Measurements from ENCODE around the gene TMEM61.
"Not testable (repeated sequence)": the region's sequence is repeated elsewhere in the genome, so short reads cannot be mapped to it uniquely, and the experiment has no call there.

TMEM61 gene

DNA sequence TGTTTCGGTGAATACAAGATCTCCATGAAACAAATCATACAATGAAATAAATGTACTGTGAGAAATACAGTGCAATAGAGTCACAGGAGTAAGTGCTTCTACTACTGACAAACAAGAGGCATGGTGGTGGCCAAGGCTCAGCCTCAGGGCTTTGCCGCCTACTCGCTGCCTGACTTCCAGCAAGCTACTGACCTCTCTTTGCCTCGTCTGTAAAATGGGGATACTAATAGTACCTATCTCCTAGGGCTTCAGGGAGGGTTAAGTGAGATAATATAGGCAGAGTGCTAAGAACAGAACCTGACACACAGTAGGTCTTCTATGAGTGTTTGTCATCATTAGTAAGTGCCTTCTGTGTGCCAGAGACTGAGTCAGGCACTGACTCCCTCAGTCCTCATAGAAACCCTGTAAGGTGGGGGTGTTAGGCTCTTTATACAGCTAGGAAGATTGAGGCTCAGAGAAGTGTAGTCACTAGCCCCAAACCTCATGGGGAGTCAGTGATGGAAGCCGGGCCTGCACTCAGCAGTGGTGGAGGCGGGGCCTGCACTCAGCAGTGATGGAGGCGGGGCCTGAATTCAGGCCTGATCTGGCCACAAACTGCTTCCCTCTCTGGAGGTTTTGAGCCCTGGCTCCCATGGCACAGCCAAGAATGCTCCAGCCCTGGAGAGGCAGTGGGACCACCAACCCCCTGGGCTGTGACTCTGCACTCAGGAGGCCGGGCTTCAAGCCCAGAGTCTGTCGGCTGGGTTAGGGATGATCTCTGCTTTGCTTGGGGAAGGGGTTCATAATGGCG, 25.1 kb downstream of the TMEM61 start:
- no peak for FAIRE-seq

DNA sequence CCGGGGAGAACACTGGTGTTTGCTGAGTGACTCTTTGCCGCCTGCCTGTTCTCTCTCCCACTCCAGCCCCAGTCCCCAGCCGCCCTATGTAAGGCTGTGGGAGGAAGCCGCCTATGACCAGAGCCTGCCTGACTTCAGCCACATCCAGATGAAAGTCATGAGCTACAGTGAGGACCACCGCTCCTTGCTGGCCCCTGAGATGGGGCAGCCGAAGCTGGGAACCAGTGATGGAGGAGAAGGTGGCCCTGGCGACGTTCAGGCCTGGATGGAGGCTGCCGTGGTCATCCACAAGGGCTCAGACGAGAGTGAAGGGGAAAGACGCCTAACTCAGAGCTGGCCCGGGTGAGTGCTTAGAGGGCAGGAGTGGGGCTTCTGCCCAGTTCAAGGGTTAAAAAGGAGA, 26.5 kb downstream of the TMEM61 start:
- FAIRE-seq = no peak

DNA sequence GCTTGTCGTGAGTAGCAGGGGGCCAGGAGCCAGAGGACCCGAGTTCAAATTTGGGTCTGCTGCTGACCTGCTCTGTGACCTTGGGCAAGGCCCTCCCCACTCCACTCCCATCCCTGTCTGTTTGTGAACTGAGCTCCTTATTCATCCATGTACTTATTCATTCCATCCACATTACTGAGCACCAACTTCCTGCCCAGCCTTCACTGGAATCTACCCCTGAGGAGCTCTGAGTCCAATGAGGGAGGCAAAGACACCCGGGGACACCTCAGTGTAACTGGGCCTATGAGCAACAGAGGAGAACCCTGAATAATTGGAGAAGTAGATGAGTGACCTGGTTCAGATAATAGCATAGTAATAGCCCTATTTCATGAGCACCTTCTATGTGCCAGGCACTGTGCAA, 27.2 kb downstream of the TMEM61 start:
- no peak for FAIRE-seq

DNA sequence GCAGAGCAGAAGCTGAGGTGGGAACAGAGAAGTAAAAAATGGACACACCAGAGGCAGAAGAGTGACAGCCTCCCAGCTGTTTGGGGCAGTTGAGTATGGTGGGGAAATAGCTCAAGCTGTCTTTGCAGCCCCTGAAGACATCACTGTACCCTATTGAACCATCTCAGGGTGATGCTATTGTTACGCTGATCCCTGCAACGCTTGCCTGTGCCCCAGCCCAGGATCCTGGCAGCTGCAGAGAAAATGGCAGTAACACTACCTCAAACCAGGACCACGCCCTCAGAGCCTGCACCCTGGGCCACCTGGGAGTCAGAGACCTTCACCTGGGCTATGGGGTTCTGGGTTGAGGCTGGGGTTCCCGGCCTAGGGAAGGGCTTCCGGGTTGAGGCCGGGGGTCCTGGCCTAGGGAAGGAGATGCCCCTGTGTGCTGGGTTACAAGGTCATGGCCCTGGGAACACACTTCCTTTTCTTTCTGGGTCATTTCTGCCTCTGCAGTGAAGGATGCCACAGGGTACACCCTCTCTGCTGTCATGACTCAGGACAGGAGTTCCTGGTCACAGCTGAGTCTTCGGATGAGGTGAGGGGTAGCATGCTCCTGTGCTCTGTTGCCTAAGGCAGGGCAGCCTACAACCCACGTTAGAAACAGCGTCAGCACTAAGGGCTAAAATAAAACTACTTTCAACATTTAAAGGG, 29.9 kb downstream of the TMEM61 start:
- no peak for FAIRE-seq

DNA sequence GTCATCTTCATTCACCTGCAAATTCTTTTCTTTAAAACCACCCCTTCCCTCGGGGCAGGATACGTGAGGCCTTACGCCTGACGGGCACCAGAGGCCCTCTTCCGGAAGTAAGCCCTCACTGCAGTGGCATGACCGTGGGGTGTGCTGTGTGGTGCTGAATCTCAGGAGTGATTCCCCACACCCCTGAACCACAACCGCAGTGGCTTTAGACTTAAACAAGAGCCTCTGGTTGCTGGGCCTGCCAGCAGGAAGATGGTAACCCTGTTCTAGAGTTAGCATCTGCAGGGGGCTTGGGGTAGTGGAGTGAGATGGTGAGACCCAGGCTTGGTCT, 30.4 kb downstream of the TMEM61 start:
- FAIRE-seq = no peak

DNA sequence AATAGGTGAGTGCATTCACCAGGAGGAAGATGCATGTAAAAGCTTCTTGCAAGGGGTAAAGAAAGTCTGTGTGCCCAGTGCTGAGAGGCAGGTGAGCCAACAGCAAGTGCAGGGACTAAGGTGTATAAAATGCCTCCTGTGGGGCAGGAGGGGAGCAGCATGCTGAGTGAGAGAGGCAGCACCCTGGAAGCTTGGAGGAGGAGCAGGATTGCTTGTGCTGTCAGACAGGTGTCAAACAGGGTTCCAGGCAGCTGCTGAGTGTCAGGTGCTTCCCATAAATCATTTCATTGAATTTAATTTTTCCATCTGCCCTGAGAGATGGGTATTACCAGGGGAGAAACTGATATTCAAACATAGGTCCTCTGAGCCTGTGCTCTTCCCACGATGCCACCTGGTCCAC, 32.2 kb downstream of the TMEM61 start:
- no peak for FAIRE-seq

DNA sequence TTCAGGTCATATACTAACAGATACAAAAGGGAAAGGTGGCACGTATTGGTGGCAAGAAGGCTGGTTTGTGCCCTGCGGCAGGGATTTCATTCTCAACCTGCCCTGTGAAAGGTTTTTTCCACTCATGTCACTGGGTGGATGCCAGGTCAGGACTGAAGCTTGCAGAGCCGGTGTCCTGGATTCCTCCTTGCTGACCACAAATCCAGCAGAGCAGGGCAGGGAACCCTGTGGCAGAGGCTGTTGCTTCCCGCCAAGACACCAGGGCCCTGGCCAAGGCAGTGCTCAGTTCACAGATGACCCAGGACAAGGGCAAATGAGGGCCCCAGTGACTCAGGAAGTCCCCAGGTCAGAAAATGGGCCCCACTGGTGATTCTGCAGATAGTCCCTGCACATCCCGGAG, 34.7 kb downstream of the TMEM61 start:
- no peak for FAIRE-seq

DNA sequence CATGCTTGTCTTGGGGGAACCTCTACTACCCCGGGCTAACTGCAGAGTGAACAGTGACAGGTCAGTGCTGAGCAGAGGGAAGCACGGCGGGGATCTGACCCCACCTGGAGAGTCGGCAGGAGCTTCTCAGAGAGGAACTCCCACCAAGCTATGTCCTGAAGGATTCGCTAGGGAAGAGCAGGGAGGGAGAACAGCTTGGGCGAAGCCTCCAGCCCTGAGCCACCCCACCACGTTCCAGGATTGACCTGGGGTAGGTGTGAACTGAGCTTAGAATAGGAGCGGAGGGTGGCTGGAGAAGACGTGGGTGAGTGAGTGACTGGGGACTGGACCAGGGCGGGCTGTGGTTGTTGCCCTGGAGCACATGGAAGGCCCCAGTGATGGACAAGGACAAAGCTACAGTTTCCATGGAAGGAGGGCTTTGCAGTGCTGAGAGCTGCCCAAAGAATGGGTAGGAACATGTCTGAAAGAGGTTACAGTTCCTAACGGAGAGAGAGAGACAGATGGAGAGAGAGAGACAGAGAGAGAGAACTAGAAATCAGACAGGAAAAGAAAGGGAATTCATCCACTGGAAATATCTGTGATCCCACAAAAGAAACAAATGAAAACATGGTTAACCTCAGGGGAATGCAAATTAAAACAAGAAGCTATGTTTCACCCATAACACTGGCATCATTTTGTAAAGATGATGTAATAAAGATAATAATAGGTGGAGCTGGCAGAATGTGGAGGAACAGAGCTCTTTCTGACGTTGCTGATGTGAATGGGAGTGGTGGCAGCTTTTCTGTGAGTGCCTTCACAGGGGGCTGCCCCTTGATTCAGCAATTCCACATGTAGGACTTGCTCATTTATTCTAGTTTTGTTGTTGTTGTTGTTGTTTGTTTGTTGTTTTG, 35.5 kb downstream of the TMEM61 start:
- FAIRE-seq = no peak

DNA sequence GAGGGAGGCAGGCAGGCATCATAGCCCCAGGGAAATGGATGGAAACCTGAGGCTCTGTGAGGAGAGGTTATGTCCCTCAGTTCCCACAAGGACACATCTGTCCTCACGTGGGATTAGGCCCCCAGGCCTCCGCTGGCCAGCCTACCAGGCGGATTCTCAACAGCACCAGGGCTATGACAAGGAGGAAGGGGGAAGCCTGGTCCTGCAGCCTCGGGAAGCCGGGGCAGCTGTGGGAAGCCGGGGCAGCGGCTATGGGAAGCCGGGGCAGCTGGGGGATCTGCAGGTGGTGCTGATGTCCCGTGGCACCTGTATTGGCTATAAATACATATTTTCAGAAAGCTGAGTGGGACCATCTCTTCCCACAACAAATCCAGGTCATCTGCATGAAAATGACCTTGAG, 38.0 kb downstream of the TMEM61 start:
- FAIRE-seq = no peak

DNA sequence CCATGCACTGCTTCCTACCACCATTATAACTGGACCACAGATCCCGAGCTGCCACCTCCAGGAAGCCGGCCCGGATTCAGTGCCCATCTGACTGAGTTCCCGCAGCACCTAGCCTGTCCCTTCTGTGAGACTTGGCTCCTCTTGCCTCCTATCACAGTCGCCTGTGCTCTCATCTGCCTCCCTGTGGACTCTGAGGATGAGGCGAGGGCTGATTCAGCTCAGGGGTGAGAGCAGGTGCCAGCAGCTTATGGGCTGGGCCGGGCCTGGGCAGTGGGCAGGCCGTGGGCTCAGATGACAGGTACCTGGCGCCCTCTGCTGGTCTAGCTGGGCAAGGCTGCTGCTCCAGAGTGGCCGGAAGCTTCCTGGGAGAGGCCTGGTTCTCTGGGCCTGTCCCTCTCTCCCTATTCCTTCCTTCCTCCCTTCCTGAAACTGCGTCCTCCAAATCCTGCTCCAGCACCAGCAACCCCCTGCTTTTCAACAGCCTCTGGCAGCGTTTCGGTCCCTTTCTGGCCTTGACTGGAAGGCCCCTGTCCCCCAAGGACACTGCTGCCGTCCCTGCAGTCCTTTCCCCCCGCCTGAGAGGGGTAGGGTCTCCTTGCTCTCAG, 41.6 kb downstream of the TMEM61 start:
- no peak for FAIRE-seq

DNA sequence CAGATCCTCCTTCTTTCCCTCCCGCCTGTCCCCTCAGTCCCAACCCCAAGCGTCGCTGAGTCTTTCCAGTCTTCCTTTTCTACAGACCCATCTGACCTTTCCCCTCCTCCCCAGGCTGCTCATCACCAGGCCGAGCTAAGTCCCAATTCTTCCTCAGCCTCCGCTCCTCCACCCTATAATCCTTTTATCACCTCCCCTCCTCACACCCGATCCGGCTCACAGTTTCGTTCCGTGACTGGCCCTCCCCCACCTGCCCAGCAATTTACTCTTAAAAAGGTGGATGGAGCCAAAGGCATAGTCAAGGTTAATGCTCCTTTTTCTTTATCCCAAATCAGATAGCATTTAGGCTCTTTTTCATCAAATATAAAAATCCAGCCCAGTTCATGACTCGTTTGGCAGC, 43.7 kb downstream of the TMEM61 start:
- FAIRE-seq = not testable (repeated sequence)

DNA sequence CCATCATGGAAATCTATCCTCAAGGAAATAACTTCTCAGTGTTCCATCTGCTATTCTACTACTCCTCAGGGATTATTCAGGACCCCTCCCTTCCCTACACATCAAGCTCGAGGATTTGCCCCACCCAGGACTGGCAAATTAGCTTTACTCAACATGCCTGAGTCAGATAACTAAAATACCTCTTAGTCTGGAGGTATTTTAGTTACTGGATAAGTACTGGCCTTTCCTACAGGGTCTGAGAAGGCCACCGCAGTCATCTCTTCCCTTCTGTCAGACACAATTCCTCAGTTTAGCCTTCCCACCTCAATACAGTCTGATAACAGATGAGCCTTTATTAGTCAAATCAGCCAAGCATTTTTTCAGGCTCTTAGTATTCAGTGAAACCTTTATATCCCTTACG, 46.3 kb downstream of the TMEM61 start:
- not testable (repeated sequence) for FAIRE-seq

DNA sequence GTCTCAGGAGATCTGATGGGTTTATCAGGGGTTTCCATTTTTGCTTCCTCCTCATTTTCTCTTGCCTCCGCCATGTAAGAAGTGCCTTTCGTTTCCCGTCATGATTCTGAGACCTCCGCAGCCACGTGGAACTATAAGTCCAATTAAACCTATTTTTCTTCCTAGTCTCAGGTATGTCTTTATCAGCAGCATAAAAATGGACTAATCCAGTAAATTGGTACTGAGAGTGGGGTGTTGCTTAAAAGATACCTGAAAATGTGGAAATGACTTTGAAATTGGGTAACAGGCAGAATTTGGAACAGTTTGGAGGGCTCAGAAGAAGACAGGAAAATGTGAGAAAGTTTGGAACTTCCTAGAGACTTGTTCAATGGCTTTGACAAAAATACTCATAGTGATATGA, 50.7 kb downstream of the TMEM61 start:
- FAIRE-seq = not testable (repeated sequence)

DNA sequence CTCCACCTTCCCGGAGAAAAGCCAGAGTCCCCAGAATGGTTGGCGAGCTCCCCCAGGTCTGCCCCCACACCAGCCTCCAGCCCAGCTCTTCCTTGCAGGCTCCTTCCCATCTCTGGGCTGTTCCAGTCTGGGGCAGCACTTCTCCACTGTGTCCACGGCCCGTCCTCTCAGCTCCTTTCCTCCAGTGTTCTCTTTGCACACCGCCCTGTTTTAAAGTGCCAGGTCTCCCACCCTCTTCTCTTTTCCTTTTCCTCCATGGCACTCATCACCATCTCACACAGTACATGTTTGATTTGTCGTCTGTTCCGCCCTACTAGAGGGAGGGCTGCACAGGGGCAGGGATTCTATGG, 52.8 kb downstream of the TMEM61 start:
- FAIRE-seq = no peak

DNA sequence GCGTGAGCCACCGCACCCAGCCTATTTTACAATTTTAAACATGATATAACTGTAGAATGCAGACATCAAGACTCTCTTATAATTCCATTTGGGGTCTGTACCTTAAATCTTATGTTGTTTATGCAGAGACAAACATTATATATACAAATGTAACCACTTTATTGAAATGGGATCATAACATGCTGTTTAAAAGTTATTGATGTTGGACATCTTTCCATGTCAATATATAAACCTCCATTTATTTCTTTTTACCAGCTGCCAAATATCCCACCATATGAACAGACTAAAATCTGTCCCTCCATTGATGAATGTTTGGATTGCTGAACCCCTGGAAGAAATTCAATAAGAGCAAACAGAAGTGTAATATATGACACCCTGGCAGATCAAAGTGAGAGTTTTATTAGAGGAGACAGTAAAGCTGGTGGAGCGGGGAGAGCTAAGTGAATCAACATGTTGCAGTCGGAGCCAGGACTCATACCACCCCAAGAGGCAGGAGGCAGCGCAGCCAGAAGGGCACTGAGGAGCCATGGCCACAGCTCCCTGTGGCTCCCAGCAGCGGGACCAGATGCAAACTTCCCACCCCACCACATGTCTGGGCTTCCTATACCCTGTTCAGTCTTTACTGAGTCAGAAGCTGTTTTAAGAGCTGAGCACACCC, 54.2 kb downstream of the TMEM61 start:
- FAIRE-seq = no peak

DNA sequence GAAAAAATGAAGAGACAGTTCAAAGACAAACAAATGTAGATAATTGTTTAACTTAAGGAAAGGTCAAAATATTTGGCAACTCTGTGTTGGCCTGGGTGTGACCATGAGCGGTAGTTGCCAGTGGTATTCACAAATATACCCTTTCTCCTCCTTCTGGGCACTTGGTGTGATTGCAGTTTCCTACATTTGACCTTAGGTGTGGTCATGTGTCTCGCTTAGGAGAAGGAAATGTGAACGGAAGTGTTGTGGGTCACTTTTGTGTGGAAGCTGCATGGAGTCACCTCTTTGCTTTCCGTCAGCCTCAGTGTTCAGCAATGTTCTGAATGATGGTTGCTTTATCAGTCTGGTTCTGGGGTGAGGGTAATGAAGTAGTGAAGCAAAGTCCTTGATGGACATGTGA, 55.5 kb downstream of the TMEM61 start:
- FAIRE-seq = no peak

DNA sequence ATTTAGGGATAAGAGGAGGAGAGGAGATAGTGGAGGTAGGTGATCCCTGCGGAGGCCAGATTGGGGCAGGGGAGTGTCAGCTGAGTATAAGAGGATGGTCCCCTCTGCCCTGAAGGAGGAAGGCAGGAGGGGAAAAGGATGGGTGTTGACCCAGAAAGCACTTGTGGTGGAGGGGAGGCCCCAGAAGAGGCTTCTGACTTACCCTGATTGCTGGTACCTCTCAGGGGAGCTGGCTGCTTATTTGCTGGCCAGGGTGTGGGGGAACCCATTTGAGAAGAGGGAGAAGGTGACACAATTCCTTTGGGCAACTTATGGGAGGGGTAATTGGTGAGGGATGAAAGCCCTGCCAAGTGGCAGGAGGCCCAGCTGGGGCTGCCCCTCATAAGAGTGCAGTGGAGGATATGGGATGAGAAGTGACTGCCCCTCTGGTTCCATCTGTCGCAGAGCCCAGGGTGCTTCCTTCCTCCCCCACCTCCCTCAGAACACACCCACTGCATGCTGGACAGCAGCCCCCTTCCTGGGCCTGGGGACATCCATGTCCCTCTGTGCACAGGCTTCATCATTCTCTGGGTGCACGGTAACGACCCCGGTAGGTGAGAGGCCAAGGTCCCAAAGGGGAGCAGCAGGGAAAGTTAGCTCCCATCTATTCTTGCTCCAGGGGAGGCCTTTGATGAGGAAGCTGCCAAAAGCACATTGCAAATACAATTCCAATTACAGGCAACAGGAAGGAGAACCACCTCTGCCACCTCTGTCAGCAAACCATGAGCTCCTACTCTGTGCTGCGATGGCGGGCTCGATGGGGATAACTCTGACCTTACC, 57.5 kb downstream of the TMEM61 start:
- no peak for FAIRE-seq

DNA sequence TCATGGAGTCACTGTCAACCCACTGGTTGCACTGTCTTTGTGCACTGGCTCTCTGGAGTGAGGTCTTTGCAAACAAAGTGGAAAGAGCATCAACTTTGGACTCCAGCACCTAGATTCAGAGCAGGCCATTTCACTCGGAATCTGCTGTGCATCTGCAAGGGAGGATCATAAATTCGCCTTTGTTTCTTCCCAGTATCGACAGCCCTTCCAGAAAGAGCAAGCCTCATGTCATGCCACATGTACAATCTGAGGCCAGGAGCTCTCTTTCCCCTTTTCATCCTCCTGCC, 58.1 kb downstream of the TMEM61 start:
- no peak for FAIRE-seq

DNA sequence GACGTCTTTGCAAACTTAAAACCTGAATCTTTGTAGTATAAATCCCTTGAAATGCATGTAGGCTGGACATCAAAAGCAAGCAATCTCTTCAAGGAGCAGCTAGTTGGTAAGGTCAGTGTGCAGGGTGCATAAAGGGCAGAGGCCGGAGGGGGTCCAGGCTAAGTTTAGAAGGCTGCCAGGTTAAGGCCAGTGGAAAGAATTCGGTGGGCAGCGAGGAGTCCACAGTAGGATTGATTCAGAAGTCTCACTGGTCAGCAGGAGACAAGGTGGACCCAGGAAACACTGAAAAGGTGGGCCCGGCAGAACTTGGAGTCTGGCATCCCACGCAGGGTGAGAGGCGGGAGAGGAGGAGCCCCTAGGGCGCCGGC, 58.5 kb downstream of the TMEM61 start:
- no peak for FAIRE-seq

DNA sequence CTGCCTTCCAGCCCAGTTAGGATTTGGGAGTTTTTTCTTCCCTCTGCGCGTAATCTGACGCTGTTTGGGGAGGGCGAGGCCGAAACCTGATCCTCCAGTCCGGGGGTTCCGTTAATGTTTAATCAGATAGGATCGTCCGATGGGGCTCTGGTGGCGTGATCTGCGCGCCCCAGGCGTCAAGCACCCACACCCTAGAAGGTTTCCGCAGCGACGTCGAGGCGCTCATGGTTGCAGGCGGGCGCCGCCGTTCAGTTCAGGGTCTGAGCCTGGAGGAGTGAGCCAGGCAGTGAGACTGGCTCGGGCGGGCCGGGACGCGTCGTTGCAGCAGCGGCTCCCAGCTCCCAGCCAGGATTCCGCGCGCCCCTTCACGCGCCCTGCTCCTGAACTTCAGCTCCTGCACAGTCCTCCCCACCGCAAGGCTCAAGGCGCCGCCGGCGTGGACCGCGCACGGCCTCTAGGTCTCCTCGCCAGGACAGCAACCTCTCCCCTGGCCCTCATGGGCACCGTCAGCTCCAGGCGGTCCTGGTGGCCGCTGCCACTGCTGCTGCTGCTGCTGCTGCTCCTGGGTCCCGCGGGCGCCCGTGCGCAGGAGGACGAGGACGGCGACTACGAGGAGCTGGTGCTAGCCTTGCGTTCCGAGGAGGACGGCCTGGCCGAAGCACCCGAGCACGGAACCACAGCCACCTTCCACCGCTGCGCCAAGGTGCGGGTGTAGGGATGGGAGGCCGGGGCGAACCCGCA, 59.1 kb downstream of the TMEM61 start, which contains the start of gene PCSK9:
PCSK9 (plus strand) TSS at position 207 of the 741 bp plus-strand sequence; CDS start at position 497, 290 bp downstream.
- FAIRE-seq = no peak
